HG03520 (cell line): ENCODE data around the gene PDGFB.

ENCODE experiments used
- ATAC-seq: cut with Tn5 transposase; IDR thresholded peaks from one replicate; pipeline ENCODE4 v1.9.1; 2021; ENCODE audit warnings: mild to moderate bottlenecking, moderate library complexity; ENCODE audit not compliant: unreplicated experiment

PDGFB gene

GRCh38 chr22:39178206-39179111 lies 66.3 kb downstream of the PDGFB start:
- ATAC-seq: no peak

- ATAC-seq: no peak
Observed at GRCh38 chr22:39177791-39178190, 67.0 kb downstream of the PDGFB start.

- no peak for ATAC-seq
Observed at GRCh38 chr22:39177456-39177775, 67.4 kb downstream of the PDGFB start.

DNA sequence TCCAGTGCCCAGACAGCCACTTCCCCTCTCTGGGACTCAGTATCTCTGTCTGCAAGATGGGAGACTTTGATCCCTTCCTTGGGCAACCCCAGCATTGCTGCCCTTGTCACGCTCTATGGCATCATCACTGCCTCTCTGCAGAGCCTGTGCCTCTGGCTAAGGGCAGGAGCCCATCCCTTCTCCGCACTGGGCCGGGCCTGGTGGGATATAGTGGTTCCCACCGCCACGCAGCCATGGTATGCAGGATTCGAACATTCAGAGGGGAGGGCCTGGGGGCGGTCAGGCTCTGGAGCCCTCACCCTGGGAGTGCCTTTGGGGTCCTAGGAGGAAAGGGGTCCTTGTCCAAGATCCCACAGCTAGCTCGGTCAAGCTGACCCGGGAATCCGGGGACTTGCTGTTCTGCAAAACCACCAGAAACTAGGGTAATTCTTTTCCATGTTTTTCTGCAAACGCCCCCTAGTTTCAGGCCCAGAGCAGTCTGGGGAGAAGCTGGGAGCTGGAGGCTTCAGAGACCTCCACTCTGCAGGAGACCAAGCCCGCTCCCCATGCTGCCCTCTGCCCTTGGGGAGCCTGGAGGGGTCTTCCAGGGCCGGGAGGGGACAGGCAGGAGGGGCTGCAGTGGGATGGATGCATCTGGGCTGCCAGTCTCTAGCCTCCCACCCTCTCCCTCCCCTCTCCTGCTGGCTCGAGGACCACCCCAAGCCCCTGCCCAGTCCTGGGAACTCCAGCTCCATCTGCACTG lies 67.9 kb downstream of the PDGFB start:
- no peak for ATAC-seq

GRCh38 chr22:39176143-39176713 lies 68.6 kb downstream of the PDGFB start:
- no peak for ATAC-seq

DNA sequence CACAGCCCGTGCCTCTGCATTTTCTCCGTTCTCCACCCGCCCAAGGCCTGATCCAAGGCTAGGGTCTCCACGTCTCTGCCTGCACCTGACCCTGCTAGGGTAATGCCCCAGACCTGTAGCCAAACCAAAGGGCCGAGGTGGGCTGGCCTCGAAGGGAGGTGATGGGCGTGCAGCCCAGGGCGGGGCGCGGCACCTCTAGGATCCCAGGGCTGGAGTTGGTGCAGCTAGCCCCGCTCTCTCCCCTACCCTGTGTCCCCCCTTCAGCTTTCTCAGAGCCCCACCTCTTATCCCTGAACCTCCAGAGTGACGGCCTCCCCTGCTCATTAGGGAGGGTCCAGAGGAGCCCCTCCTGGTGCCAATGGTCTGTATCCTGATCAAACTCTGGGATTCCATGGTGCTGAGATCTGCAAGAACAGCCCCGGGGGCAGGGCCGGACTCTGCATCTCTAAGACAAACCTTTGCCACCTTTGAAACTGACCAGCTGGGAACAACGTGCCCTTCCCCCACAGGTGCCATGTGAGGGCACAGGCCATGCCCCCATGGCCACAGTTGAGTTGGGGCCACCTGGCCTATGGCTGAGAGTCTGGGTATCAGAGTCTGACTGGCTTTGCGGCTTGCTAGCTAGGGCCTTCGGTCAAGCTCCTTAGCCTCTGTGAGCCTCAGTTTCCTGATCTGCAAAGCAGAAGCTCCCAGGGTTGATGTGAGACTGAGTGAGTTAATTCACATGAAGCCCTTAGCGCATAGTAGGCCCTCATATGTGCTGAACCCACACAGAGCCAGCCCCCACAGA lies 69.2 kb downstream of the PDGFB start:
- ATAC-seq: no peak

GRCh38 chr22:39174498-39175352 lies 70.1 kb downstream of the PDGFB start:
- ATAC-seq: no peak

- ATAC-seq: no peak
Observed at GRCh38 chr22:39173787-39174497, 70.8 kb downstream of the PDGFB start.
